ENCODE results near the gene RALBP1.

GRCh38 chr18:9474983-9475642, at the start of gene RALBP1:
- no peak for TF ChIP-seq CTCF (IDR thresholded peaks at IDR 0.05)
- peak; percentile 87 to 94 (median 92) for TF ChIP-seq POLR2AphosphoS5 (IDR thresholded peaks at IDR 0.05)
- peak; percentile 70 to 74 for TF ChIP-seq POLR2A (IDR thresholded peaks at IDR 0.05)
